GM18907 (cell line): ENCODE data around the gene AIP.

Source experiments
- ATAC-seq: cut with Tn5 transposase; IDR thresholded peaks from one replicate; pipeline ENCODE4 v1.9.1; 2021; ENCODE audit warnings: mild to moderate bottlenecking, moderate library complexity; ENCODE audit not compliant: unreplicated experiment

Gene AIP

GRCh38 chr11:67492801-67493547 lies 10.1 kb downstream of the AIP start:
- no peak for ATAC-seq

GRCh38 chr11:67493548-67494370 lies 10.9 kb downstream of the AIP start:
- no peak for ATAC-seq

- ATAC-seq: no peak
These were observed 11.8 kb downstream of the AIP start for GRCh38 chr11:67494371-67495233.

- no peak for ATAC-seq
These were observed 12.6 kb downstream of the AIP start for GRCh38 chr11:67495234-67496005.

- no peak for ATAC-seq
These were observed 13.3 kb downstream of the AIP start for GRCh38 chr11:67496113-67496512.

GRCh38 chr11:67497656-67498291 lies 14.9 kb downstream of the AIP start:
- ATAC-seq: no peak

- ATAC-seq: no peak
These were observed 15.7 kb downstream of the AIP start for GRCh38 chr11:67498544-67498972.

GRCh38 chr11:67499808-67500483 lies 17.1 kb downstream of the AIP start:
- ATAC-seq: no peak

GRCh38 chr11:67500484-67500821 lies 17.6 kb downstream of the AIP start:
- no peak for ATAC-seq

- no peak for ATAC-seq
These were observed 18.2 kb downstream of the AIP start for GRCh38 chr11:67500831-67501715.

GRCh38 chr11:67501854-67502253 lies 19.0 kb downstream of the AIP start:
- ATAC-seq: no peak

GRCh38 chr11:67502328-67502979 lies 19.6 kb downstream of the AIP start:
- ATAC-seq: no peak

- no peak for ATAC-seq
These were observed 20.5 kb downstream of the AIP start for GRCh38 chr11:67503119-67504004.

- ATAC-seq: no peak
These were observed 21.5 kb downstream of the AIP start for GRCh38 chr11:67504005-67504949.

- peak; percentile 18 for ATAC-seq
These were observed 22.2 kb downstream of the AIP start, which contains the start of gene PITPNM1 for GRCh38 chr11:67504950-67505581. Gene PITPNM1 (minus strand): TSS chr11:67505363. CDS start chr11:67504180, 1,183 bp downstream.
